22Rv1 (cell line): Measurements from ENCODE around the gene PARD3B.

Source experiments
- H3K27ac ChIP-seq: fragments of 450-650 bp; 2 replicates; pipeline ENCODE4 v1.5.1; 2017
- CTCF ChIP-seq: fragments of 450-650 bp; IDR thresholded peaks from 2 replicates; pipeline ENCODE4 v1.5.1; 2017; ENCODE audit warnings: mild to moderate bottlenecking
- ZFX ChIP-seq: fragments of 450-650 bp; IDR thresholded peaks from 2 replicates; pipeline ENCODE4 v1.6.1; 2017; ENCODE audit warnings: antibody characterized with exemption, borderline replicate concordance

The PARD3B gene

DNA sequence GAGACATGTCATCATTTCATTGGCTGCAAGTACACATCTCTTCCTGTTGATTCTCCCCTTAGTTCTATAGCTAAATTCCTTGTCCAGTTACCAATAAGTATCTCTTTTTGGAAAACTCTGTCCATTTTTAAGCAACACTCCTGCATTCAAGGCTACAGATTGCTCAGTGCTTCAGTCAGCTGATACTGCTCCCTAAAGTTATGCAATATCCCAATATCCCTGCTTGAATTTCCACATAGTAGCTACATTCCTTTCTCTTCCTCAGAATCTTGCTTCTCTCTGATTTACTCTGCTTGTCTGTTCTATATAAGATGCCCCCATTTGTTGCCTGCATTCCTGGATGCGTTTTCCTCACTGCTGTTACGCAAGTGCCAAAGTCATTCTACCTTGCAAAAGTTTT, 109.8 kb downstream of the PARD3B start:
- TF ChIP-seq CTCF, result no peak
- TF ChIP-seq ZFX, result no peak
- no peak overlapping the region for H3K27ac ChIP-seq

- TF ChIP-seq ZFX, result no peak
- no peak for TF ChIP-seq CTCF
- no peak overlapping the region for H3K27ac ChIP-seq
These were observed 110.4 kb downstream of the PARD3B start for GRCh38 chr2:204655626-204656025.

DNA sequence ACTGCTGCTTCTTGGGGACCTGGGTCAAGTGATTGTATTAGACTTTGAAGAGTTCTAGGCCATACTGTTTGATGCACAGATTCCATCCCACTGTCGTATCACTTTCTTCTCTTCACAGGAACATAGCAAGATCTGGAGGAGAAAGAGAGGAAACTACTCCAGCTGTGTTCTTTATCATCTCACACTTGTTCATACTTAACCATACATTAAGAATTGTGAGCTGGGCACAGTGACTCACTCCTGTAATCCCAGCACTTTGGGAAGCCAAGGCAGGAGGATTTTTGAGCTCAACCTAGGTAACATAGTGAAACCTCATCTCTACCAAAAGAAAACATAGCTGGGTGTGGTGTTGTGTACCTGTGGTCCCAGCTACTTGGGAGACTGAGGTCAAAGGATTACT, 111.7 kb downstream of the PARD3B start:
- H3K27ac ChIP-seq, result no peak overlapping the region
- no peak for TF ChIP-seq ZFX
- no peak for TF ChIP-seq CTCF

DNA sequence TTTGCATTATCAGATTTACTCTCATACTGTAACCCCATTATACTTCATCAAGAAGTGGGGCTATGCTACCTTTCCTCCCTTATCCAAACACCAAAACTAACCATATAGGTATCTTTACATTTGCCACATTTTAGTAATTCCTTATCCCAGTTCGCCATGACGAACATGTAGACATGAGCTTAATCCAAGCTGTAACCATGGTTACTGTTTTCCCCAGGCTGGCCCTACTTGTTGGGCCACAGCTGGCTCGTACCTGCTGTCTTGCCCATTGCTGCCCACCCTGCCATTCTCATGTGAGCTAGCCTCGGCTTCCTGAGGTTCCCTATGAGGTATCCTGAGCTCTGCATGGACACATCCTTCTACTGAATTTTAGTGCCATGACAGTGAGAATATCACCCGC, 117.7 kb downstream of the PARD3B start:
- TF ChIP-seq CTCF, result no peak
- no peak for TF ChIP-seq ZFX
- H3K27ac ChIP-seq, result no peak overlapping the region

DNA sequence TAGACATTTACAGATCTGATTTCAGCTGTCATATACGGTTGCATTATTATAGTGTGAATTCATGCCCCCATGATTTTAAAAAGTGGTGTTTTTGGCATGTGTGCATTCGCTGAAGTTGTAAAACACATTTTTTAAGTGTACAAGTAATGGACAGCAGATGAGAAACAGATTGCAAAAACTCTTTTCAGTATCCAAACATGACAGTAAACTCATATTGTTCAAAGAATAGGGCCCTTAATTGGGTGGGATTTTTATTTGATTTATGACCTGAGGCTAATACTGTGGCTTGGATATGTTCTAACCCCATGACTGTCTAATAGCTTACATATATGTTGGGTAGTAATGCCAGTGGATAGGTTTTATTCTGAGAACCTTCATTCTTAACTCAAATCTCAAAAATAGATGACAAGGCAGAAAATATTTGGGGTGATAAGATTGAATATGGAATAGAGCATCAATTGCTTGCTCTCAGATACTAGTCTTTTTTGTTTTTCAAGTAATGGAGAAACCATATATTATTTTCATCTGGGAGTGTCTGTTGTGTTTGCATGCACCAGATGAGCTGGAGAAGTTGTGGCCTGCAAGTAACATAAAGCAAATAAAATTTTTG, 118.6 kb downstream of the PARD3B start:
- H3K27ac ChIP-seq, result no peak overlapping the region
- TF ChIP-seq CTCF, result no peak
- TF ChIP-seq ZFX, result no peak

DNA sequence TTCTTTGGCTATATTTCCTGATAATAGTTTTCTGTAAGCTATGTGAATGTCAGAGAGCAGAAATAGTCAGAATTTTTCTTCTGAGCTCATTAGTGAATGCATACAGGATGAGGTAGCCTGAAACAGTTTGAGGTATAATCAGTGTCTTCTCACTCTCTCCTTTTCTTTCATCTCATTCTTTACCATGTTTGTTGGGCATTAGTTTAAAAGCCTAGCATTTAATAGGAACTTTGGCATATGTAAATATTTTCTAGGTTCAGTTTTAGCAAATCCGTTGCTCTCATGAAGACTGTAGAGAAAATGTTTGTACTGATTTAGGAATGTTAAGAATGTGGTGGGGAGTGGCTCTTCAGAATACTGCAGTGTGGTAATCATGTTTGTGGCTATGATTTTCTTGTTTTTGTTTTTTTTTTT, 119.4 kb downstream of the PARD3B start:
- no peak overlapping the region for H3K27ac ChIP-seq
- TF ChIP-seq ZFX (no peak), CTCF (no peak)

- TF ChIP-seq CTCF, result no peak
- TF ChIP-seq ZFX, result no peak
- H3K27ac ChIP-seq, result no peak overlapping the region
These were observed 119.9 kb downstream of the PARD3B start for GRCh38 chr2:204665207-204665606.
